AG09309 (cell line): ENCODE results near the gene STMP1.

Experiments
- DNase-seq: peaks from one replicate; pipeline ENCODE4 v3.0.0-alpha.2; 2010; ENCODE audit warnings: low read depth
- H3K4me3 ChIP-seq: 2 replicates; pipeline ENCODE4 v1.5.1; 2011; ENCODE audit warnings: mild to moderate bottlenecking, low read depth, low read length, moderate library complexity; ENCODE audit not compliant: control insufficient read depth
- CTCF ChIP-seq: IDR thresholded peaks from 2 replicates; pipeline ENCODE4 v1.5.1; 2011; ENCODE audit warnings: mild to moderate bottlenecking, low read depth, low read length, inconsistent platforms; ENCODE audit not compliant: insufficient read depth, control insufficient read depth; ENCODE audit errors: missing control alignments

STMP1 gene

GRCh38 chr7:135707570-135707966 is 45.3 kb downstream of the STMP1 start:
- no peak overlapping the region for H3K4me3 ChIP-seq

GRCh38 chr7:135708041-135708440 is 45.7 kb downstream of the STMP1 start:
- no peak overlapping the region for H3K4me3 ChIP-seq
- no peak for DNase-seq
- no peak for TF ChIP-seq CTCF

More at GRCh38 chr7:135707570-135707966, 45.3 kb downstream of the STMP1 start:
- no peak for TF ChIP-seq CTCF
- no peak for DNase-seq

GRCh38 chr7:135709508-135709907 is 47.2 kb downstream of the STMP1 start:
- no peak overlapping the region for H3K4me3 ChIP-seq
- no peak for TF ChIP-seq CTCF
- no peak for DNase-seq

- DNase-seq, result no peak
- H3K4me3 ChIP-seq, result no peak overlapping the region
- TF ChIP-seq CTCF, result peak; percentile 49
Observed at GRCh38 chr7:135710417-135711138, 48.3 kb downstream of the STMP1 start.

GRCh38 chr7:135711139-135711469 is 48.8 kb downstream of the STMP1 start:
- H3K4me3 ChIP-seq, result no peak overlapping the region
- TF ChIP-seq CTCF, result no peak
- DNase-seq, result no peak

GRCh38 chr7:135712182-135712782 is 50.0 kb downstream of the STMP1 start:
- no peak overlapping the region for H3K4me3 ChIP-seq
- DNase-seq, result no peak

More at GRCh38 chr7:135712182-135712782, 50.0 kb downstream of the STMP1 start:
- no peak for TF ChIP-seq CTCF
